CD1c-positive myeloid dendritic cell (primary cell): ENCODE results near the gene SLC10A3.
"Not testable (repeated sequence)": the region's sequence is repeated elsewhere in the genome, so short reads cannot be mapped to it uniquely, and the experiment has no call there.

ENCODE experiments used
- DNase-seq: peaks from one replicate; pipeline ENCODE4 v3.0.0-alpha.2; 2016; ENCODE audit errors: extremely low spot score

SLC10A3 gene

DNA sequence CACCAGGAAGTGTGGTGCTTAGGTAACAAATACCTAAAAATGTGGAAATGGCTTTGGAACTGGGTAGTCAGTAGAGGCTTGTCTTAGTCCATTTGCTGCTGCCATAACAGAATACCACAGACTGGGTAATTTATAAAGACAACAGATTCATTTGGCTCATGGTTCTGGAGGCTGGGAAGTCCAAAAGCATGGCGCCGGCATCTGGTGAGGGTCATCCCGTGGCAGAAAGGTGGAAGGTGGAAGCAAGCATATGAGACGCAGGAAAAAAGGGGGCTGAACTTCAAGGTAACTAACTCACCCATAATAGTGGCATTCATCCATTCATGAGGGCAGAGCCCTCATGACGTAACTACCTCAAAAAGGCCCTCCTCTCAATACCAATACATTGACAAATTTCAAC, 19.0 kb upstream of the SLC10A3 start:
- DNase-seq = no peak

DNA sequence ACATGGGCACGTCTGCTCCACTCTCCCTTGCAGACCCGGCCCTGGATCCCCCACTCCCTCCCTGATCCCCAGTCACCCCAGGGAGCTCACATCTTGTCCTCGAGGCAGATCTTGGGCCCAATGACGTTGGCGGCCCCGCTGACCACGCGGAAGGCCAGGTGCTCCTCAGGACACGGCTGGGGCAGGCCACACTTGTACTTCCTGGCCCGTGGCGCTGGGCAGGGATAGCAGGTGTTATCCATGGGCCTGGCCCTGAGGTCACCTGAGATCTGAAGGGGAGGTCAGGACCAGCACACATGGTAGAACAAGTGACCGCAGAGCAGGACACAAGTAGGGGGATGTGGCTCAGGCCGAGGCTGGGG, 17.9 kb upstream of the SLC10A3 start:
- DNase-seq = no peak

DNA sequence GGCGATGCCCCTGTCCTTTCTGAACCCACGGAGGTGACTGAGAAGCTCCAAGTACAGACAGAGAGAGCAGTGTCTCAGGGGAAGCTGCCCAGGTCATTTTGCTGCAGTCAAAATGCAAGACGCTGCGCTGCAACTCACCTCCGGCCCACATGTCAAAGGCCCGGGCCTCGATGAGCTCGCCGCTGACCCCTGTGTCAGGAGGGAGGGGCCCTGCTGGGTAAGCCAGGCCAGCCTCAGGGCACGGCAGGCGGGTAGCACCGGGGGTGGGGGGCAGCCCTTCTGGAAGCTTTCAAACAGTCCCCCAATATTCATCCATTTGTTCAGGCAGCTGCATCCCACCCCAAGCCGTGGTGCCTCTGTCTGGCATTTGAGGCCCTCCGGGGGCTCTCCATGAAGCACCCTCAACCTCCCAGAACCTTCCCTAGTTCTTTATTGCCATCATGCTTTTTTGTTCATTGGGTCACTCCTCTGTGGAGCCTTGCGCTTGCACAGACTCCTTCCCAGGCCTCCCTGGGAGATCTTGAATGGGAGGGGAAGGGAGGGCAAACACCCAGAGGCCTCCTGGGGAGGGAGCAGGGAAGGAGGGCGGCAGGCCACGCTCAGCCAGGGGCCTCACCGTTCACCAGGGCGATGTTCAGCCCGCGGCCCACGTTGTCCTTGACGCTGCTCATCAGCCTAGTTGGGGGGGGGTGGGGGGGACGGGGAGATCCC, 17.4 kb upstream of the SLC10A3 start:
- no peak for DNase-seq

DNA sequence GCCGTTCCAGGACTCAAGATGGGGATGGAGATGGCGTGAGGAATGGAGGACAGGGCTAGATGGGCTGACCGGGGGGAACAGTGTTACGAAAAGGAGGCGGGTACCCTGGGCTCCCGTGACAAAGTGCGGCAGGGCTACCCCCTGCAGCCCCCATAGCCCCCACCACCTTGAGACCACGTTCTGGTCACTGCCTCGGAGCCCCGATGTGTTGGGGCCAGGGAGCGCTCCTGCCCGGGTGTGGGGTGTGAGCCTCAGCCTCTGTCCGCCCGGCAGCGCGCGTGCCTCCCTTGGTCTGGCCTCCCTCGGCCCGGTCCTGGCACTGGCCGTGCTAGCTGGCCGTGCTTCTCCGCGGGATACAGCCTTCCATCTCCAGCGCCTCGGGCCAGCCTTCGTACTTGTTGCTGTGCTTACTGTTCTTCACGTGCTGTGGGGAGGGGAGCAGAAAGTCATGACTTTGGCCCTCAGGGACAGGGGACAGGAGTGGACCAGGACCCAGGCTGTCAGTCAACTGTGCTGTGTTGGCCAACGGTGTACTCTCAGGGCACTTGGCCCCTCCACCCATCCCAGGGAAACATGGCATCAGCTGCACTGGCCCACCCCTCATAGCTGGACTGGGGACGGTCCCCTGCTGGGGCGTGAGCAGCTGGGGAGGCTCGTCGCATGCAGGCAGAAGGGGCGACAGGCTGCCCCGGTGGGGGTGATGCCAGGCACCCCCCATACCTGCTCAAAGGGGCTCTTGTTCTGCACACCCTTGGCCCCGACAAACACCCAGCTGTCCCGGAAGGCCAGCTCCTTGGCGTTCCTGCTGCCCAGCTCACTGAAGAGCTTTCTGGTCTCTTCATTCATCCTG, 16.3 kb upstream of the SLC10A3 start:
- DNase-seq = no peak

DNA sequence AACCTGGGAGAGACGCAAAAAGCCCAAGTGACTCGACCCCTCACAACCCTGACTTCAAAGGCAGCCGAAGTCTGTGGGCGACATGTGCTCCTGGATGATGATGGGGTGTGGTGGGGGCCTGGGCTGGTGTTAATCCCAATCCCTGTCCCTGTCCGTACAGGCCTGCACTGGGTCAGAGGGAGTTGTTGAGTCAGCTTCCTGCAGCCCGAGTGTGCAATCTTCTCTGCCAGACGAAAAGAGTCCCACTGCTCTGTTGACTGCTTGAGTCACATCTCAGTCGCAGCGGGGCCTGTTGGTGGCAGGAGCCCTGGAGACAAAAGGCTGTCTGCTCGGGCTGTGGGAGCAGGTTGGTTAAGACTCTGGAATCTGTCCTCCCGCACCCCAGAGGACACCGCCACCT, 15.3 kb upstream of the SLC10A3 start:
- no peak for DNase-seq

DNA sequence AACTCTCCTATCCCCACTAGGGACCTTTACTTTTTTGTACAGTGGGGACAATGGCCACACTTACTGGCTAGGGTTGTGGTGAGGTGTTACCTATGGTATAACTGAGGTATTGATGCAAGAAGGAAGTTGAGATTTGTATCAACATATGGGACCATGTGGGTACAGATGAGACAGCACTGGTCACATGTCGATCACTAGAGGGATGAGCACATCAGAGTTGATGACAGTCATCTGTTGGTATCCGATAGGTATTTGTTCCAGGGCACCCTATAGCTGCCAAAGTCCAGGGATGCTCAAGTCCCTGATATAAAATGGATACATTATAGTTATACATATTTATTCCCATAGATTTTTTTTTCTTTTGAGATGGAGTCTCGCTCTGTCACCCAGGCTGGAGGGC, 12.6 kb upstream of the SLC10A3 start:
- no peak for DNase-seq

DNA sequence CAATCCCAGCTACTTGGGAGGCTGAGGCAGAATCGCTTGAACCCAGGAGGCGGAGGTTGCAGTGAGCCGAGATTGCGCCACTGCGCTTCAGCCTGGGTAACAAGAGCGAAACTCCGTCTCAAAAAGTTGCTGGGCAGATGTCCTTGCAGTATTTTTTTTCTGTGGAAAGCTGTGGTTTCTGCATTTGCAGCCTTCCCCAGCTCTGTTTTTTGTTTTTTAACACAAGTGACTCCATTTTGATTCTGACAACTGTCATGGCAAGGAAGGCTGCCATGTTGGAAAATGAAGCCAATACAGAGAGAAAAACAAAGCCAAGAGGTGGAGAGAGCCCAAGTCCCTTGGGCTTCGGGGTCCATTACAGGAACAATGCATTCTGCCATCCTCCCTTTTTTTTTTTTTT, 11.7 kb upstream of the SLC10A3 start:
- no peak for DNase-seq

DNA sequence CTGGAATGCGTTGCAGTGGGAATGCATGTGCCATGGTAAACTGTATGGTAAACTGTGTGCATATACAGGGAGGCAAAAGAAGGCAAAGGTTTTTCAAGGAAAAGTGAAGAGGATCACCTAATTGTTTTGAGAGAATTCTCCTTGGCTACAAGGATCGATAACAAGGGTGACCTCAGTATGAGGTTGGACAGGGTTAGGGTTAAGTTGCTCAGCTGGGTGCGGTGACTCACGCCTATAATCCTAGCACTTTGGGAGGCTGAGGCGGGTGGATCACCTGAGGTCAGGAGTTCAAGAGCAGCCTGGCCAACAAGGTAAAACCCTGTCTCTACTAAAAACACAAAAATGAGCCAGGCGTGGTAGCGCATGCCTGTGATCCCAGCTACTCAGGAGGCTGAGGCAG, 11.0 kb upstream of the SLC10A3 start:
- DNase-seq = not testable (repeated sequence)

DNA sequence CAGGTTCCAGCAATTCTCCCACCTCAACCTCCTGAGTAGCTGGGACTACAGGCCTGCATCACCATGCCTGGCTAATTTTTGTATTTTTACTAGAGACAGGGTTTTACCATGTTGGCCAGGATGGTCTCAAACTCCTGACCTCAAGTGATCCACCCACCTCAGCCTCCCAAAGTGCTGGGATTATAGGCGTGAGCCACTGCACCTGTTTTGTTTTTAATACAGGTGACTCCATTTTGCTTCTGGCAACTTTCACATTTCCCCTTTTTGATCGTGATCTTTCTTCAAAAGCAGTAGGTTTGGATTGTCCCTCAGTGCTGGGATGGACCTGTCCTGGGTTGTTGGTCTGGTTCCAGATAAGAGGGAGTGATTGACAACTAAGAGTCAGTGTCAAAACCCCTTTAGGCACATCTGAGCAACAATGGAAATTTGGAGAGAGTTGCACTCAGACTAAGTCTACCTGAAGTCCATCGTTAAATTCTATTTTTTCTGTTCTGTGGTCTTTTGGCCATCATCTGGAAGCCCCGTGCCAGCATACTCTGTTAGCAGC, 6.2 kb upstream of the SLC10A3 start:
- DNase-seq = not testable (repeated sequence)

DNA sequence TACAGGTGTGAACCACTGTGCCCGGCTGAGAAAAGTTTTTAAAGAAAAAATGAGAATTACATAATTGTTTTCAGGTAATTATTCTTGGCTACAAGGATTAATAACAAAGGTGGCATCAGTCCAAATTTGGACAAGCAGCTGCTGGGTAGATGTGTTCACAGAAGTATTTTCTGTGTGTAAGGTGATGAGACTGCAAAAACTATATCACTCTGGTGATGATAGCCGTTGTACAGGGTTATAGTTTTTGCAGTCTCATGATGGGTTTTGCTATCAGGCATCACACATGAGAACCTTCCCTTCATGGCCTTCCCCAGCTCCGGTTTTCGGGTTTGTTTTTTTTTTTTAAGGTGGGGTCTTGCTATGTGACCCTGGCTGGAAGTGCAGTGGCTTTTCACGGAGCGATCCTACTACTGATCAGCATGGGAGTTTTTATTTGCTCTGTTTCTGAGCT, 5.1 kb upstream of the SLC10A3 start:
- DNase-seq = no peak

DNA sequence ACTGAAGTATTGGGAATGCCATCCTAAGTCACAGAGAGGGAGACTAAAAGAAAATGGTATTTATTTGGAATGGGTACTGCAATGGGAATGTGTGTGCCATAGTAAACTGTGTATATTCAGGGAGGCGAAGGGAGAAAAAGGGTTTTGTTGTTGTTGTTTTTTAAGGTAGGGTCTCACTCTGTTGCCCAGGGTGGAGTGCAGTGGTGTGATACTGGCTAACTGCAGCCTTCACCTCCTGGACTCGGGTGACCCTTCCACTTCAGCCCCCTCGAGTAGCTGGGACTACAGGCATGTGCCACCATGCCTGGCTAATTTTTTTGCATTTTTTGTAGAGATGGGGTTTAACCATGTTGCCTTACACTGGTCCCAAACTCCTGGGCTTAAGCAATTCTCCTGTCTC, 4.3 kb upstream of the SLC10A3 start:
- no peak for DNase-seq

DNA sequence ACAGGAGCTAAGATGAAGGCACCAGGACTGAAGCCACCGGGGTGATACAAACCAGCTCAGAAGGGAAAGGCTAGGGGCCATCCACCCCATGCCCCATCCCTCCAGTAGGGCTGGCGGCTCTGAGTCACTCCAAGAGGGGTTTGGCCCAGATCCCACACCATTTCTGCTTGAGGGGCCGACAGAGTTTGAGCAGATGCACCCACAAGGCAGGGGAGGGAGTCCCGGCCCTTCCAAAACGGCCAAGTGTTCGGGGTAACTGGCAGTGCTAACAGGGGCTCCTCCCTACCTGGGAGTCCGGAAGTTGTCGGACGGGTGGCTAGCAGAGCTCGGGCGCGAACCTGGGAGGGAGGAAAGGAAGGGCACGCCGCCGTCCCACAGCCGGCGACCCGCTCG, 412 bp downstream of the SLC10A3 start:
- no peak for DNase-seq

DNA sequence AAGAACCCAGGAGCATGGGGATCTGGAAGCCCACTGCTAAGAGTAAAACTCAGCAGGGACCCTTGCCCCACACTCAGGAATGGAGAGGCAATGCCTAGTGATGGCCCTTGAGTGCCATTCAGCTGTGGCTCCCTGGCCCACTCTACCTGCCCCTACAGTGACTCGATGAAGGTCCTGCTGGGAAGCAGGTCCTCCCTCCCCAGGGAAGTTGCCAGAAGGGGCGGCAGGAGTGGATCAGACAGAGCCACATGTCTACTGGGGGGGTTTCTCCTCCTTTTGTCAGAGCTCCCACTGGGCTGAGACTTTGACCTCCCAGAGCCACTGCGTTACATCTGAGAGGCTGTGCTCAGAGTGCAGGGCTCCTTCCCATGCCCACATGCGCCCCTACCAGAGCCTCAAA, 1.2 kb downstream of the SLC10A3 start:
- DNase-seq = no peak

DNA sequence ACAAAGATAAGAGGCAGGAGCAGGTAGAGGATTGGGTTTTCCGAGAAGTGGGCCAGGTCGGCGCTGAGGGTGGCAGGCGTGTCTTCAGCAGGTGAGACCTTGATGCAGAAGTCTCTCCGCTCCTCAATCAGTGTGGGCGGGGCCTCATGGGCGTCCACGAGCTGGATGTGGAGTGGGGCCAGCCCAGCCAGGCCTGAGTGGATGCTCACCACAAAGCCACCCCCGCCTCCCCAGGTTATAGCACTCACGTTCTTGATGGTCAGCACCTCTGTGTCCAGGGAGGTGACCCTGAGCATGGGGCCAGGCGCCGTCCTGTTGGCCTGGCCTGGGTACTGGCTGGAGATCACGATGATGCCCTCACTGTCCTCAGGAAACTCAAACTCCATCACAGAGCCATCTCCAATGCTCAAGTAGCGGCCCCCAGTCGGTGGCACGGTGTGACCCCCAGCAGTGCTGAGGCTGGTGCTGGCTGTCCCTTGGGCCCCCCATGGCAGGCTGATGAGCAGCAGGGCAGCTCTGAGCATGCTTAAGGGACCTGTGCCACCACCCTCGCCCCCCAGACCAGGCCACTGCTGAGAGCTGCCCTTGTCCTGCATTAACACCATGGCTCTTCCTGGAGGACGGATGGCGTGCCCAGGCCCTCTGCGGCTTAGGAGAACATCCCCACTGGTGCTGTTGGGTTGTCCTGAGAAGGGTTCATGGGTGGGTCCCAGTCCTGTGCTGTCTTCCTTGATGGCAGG, 1.9 kb downstream of the SLC10A3 start:
- no peak for DNase-seq

DNA sequence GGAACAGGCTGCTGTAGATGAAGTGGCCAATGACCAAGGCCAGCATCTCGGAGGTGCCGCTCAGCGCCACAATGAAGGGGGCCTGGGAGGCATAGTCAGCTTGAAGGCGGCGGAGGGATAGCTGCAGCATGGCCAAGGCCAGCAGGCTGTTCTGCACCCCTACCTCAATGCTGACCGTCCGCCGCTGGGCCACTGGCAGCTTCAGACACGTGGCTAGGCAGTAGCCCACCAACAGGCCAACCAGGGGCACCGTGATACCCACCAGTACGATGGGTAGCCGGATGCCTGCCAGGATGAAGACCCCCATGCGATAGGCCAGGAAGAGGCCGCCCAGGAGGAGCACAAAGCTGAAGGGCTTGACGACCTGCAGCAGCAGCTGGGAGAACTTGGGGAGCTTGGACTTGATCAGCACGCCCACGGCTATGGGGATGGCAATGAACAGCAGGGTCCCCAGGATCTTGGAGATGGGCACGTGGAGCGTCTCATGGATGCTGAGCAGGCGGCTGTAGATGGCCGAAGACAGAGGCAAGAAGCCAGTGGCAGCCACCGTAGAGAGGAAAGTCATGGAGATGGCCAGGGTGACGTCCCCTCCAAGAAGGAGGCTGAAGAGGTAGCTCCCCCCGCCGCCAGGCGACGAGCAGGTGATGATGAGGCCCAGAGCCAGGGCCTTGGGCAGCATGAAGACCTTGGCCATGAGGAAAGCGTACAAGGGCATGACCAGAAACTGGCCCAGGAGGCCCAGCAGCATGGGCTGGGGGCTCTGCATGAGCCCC, 2.7 kb downstream of the SLC10A3 start:
- no peak for DNase-seq

DNA sequence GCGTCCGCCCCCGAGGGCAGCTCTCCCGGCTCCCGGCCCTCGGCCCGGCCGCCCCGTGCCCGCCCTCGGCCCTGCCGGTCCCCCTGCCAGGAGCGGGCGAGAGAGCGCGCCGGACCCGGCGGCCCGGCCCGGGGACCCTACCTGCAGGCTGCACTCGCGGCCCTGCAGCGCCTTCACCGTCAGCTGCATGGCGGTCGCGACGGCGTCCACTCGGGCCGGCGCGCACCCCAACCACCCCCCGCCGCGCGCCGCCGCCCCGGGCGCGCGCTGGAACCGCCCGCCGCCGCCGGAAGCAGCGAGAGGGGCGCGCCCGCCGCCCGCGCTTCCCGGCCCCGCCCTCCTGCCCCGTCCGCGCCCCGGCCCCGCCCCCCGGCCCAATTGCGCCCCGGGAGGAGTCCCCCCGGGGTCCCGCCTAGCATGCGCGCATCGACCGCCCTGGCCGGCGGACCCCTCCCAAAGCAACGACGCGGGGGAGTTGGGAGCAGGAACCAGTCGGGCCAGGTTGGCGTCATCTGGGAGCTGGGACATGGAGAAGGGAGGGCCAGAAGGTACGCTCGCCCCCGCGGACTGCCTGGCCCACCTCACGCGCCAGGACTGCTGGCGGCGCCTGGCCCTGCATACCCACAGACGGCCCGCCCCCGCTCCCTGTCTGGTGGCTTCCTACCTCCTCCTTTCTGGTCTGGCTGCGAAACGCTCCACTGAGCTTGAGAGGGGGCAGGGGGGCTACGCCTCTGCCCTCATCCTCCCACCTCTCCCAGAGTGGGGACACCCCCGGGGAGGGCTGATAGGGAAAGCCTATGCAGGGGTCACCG, 3.8 kb downstream of the SLC10A3 start, which contains the start of gene UBL4A:
Gene UBL4A (minus strand): TSS at position 220 of the 812 bp plus-strand sequence. CDS start 31 bp downstream, at position 189.
- DNase-seq = peak; percentile 58

DNA sequence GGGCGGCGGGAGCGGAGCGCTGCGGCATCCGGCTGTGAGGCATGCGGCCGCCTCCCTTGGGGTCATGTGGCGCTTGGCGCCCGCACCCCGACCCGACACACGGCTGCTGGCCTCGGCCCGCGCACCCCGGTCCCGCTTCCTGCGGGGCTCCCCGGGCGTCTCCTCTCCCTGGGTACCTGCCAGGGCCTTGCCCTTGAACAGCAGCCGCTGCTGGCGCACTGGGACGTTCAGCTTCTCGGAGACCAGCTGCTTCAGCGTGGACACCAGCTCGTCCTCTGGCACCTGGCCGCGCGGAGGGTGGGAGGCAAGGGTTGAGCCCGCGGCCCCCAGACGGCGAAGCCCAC, 4.4 kb downstream of the SLC10A3 start:
- peak; percentile 11 for DNase-seq

DNA sequence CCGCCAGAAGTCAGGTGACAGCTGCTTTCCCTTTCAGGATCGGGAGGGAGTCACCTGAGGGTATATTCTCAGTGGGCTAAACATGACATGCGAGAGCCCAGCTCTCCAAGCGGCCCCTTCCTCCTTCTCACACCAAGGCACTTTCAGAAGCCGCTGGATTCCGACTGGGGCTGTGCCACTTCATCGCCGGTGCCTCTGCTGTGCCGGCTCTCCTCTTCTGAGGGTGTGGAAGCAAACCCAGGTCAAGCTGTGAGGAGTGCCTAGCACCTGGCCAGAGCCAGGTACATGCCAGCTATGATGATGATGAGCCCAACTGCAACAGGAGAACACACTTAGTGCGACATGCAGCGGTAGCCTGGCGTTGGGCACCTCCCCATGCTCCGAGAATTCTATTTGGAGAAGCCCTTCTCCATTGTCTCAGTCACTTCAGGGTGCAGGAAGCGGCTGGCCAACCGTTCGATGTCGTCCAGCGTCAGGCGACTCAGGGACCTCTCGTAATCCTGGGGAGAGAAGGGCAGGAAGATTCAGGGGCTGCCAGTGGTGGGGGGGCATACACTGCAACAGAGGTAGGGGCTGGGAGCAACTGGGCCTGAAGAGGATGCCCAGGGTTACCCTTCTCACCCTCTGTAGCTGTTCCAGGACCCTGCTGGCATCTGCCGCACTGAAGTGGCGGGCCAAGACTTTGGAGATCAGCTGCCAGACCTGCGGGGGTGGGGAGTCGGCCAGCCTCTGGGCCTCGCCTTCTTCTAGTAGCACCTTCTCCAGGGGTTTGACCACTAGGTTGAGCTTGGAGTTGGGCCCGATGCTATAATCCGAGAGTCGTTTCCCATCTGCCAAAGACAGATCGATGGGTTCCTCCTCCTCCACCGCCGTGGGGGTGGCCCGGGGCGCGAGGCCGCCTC, 5.0 kb downstream of the SLC10A3 start:
- no peak for DNase-seq
